Activated gamma-delta T cell (primary cell): ENCODE measurements around the gene STIM2.
"Not testable (repeated sequence)": the region's sequence is repeated elsewhere in the genome, so short reads cannot be mapped to it uniquely, and the experiment has no call there.

Experiments used
- DNase-seq: peaks from one replicate; lab custom pipeline; 2025; lab: John Stamatoyannopoulos, UW
- total RNA-seq, 2 donors: gene quantifications; one replicate each; lab custom pipeline; 2026; lab: John Stamatoyannopoulos, UW

STIM2 gene
- 95.1 to 103 reads per million in 2 donors for total RNA-seq

- peak; percentile 97 for DNase-seq
These were observed at the start of gene STIM2 for GRCh38 chr4:26860157-26860921. STIM2 (plus strand) TSS chr4:26860841.

DNA sequence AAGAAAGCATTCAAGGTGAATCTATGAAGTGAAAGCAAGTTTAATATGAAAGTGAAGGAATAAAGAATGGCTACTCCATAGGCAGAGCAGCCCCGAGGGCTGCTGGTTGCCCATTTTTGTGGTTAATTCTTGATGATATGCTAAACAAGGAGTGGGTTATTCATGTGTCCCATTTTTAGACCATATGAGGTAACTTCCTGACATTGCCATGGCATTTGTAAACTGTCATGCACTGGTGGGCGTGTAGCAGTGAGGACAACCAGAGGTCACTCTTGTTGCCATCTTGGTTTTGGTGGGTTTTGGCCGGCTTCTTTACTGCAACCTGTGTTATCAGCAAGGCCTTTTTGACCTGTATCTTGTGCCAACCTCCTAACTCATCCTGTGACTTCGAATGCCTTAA is 49.1 kb upstream of the STIM2 start:
- not testable (repeated sequence) for DNase-seq

- no peak for DNase-seq
These were observed 48.5 kb upstream of the STIM2 start for GRCh38 chr4:26812049-26812714.

GRCh38 chr4:26813698-26814097 is 46.9 kb upstream of the STIM2 start:
- no peak for DNase-seq

- no peak for DNase-seq
These were observed 45.4 kb upstream of the STIM2 start for GRCh38 chr4:26815199-26815598.

DNA sequence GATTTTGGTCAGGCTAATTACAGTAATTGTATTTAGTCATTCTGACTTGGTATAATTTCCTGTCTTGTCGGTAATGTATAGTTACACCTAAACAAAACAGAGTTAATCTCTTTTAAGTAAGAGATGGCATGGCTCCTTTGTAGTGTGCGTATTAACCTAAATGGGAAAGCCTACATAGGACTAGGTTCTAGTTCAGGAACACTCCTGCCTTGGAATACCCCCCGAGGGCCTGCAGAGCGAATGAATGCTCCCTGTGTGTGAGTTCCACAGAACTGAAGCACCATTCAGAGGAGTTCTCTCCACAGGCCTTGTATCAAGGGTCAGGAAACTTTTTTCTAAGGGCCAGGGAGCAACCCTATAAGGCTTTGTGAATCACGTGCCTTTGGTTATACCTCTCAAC is 44.9 kb upstream of the STIM2 start:
- no peak for DNase-seq

DNA sequence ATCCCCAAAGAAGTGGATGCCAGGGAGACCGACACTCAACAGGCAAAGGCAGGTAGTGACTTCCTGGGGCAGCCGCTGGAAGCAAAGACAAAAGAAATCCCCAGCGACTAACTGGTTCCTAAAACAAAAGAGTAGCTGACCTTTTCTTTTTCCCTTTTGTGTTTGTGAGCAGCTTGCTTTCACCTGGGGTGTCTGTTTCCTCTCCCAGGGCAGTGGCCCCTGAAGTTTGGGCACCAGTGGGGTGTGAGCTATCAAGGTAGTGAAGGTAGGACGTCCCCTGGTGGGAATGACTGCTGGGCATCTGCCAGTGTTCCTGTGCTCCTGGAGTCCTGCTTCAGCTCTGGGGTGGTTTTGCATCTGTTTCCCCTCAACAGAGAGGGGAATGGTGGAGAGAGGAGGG is 41.6 kb upstream of the STIM2 start:
- no peak for DNase-seq

DNA sequence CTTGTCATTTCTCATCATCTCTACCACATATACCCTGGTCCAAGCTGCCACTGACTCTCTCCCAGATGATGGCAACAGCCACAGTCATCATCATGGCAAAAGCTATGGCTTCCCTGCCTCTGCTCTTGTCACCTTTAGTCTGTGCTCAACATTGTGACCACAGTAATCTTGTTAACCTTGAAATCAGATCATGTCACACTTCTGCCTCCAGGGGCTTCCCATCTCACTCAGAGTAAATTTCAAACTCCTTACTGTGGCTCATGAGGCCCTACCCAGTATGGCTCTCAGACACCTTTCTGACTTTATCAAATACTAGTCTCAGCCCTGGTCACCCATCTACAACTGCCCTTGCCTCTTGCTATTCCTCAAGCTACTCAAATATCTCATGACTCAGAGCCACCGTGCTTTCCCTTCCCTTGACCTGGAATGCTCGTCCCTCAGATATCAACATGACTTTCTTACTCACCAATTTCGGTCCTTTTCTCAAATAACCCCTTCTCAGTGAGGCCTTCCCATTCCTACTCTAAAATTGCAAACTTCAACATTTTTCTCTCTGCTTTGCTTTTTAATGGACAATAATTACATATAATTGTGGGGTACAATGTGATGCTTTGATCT is 41.1 kb upstream of the STIM2 start:
- no peak for DNase-seq

GRCh38 chr4:26820346-26820745 is 40.3 kb upstream of the STIM2 start:
- no peak for DNase-seq

DNA sequence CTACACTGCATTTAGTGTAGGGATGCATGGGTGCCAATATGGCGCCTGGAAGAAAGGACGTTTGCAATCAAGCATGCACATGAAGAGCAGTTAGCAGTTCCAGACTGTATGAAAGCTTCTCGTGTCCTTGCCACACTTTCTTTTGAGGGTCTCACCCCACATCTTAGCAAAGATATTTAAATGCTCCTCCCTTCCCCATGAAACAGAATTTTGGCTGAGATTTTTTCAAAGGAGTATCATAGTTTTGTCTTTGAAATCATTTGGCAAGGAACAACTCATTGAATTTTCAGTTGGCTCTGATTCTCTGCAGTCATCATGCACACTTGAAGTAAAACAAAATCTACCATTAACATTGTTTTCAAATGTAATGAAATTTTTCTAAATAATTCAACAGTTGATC is 39.6 kb upstream of the STIM2 start:
- no peak for DNase-seq

- DNase-seq: no peak
These were observed 38.8 kb upstream of the STIM2 start for GRCh38 chr4:26821677-26822503.

DNA sequence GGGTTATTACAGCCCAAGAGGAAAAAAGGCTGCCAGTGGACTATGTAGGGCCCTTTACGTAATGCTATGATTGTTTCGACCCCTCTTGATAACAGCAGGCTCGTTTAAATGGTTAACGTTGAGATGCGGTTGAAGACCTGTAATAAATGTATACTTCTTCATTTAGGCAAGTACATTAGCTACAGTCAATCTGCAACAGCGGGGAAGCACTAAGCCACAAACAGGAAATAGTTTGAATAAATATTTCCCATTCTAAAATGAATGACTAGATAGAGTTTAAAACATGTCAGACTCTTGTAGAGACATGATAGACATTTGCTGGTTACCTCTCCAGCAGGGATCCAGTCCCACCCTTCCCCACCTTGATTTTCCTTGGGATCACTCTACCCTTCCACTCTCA is 38.1 kb upstream of the STIM2 start:
- no peak for DNase-seq

DNA sequence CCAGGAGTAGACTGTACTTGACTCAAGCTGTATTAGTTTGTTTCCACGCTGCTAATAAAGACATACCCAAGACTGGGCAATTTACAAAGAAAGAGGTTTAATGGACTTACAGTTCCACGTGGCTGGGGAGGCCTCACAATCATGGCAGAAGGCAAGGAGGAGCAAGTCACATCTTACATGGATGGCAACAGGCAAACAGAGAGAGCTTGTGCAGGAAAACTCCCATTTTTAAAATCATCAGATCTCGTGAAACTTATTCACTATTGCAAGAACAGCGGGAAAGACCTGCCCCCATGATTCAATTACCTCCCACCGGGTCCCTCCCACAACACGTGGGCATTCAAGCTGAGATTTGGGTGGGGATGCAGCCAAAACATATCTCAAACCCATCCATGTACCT is 37.7 kb upstream of the STIM2 start:
- DNase-seq: not testable (repeated sequence)

DNA sequence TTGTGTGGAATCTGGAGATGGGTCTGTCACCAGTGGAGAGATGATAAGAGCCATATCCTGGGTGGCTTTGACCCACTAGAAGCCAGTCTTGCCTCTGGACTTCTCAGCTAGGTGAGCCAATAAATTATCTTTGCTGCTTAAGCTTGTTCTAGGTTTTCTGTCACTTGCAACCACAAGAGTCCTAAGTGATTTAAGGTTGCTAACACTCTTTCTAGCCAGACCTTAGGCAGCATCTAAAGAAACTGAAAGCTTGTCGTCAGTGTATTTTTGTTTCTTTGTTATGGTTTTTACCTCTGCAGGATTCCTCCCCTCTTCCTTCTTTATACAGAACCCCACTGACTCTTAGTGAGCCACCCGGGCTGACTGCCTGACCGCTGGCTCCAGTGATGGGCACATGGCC is 37.1 kb upstream of the STIM2 start:
- DNase-seq: no peak

DNA sequence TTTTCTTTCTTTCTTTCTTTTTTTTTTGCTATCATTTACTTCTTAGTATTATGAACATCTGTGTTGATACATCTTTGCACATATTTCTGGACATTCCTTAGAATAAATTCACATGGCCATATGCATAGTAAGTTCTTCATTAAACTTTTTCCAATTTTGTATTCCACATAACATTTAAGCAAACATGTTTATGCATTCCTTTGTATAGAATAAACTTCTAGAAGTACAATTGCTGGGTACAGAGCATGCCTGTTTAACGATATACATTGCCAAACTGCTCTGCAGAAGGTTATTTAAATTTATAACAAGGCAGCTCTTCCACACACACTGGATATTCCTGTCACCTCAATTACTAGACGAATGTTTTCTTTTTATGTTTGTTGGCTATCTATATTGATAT is 36.0 kb upstream of the STIM2 start:
- no peak for DNase-seq

- no peak for DNase-seq
These were observed 33.9 kb upstream of the STIM2 start for GRCh38 chr4:26826721-26827120.

- DNase-seq: not testable (repeated sequence)
These were observed 33.3 kb upstream of the STIM2 start for GRCh38 chr4:26827336-26827735.

GRCh38 chr4:26827798-26828197 is 32.8 kb upstream of the STIM2 start:
- no peak for DNase-seq

DNA sequence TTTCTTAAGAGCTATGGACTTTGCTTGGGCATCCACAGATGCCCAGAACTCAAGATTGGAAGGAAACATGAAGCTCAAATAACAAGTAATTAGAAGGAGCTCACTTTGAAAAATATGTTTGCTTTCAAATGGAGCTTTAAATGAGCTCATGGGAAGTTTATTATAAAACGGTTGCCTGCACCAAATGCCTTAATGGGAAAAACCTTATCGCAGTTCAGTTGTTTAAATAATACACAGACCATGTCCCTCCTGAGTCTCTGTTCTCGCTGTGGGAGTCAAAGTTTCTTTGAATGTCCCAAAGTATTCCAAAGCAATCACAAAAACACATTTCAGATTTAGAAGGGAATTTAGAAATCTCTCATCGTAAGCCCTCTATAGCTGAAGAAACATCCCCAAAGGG is 31.6 kb upstream of the STIM2 start:
- no peak for DNase-seq

DNA sequence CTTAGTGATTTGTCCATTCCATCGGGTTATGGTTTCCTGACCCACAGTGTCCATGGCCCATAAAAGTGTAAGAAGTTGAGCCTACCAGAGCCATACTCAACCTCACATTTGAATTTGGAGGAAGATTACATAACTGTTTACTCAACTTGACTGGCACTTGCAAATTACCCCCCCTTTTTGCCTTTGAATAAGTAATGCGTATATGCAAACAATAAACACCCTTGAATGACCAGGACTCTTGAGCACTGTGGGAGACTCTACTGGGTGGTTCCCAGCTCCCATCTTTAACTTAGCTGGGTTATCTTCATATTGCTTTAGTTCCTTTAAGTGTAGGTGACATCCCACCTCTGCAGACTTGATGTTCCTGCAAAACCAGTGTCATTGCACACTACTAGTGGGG is 30.6 kb upstream of the STIM2 start:
- no peak for DNase-seq

DNA sequence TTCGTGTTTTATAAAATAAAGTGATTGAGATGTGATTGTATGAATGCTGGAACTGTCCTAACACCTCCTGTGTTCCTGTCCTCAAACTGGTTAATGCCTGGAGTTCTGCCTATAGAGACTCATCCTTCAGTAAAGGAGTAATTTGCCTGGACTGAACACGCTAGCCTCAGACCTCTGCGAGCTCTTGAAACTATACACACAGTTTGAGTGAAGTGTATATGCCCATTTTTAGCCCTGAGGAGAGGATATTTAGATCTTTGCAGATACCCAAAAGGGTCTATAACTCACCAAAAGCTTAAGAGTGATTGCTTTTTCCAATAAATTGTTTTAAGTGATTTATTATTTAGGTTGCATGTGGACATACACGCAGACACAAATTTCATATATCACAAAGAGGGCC is 29.9 kb upstream of the STIM2 start:
- no peak for DNase-seq

DNA sequence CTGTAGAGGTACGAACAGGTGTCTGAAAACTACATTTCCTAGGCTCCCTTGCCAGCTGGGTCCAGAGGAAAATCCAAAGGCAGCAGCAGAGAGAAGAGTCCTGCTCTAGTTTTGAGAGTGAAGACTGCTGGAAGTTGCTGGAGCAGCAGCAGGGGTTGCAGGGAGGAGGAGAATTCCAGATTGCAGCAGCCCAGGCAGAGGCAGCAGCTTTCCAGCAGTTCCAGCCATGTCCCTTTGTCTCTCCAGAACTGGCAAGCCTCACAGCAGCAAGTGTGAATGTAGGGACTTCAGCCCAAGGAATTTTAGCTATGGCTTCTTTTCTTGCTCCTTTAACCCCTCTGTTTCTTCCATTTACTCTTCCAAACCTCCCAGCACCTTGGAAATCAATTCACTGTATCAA is 24.1 kb upstream of the STIM2 start:
- no peak for DNase-seq
